CD4-positive, alpha-beta T cell treated with Interleukin-2 at 100 ng/mL for 4 hours (primary cell): ENCODE data around the gene MCF2L.

ENCODE experiments used
- DNase-seq: peaks from one replicate; pipeline ENCODE4 v3.0.0-alpha.2; 2020; ENCODE audit warnings: low spot score

Gene MCF2L

DNA sequence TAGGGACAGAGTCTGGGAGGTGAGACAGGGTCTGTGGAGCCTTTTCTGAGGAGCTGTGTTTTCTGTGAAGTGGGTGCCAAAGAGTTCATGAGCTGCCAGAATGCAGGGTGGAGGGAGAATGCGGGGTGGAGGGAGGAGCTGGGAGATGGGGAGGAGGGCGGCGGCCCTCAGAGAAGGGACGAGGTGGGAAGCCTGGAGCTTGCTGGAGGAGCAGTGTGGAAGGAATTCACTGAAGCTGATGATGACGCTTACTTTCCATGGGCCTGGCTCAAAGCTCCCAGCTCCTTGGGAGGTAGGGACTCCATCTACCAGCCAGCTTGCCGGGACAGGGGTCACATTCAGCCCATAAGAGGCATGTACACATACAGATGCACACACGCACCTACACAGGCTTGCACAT, 62.5 kb downstream of the MCF2L start:
- no peak for DNase-seq

DNA sequence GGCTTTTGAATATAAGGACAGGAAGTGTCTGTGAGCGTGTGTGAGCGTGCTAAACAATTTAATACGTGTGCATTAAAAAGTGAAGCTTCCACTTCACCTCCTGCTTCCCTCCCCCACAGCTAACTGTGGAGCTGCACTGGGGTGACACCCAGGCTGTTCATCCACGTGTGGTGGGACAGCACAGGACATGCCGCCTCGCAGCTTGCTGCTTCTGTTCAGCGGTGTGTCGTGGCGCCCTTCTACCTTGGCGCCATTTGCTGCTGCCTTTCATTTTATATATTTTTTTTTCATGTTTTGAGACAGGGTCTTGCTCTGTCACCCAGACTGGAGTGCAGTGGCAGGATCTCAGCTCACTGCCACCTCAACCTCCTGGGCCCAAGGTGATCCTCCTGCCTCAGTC, 63.3 kb downstream of the MCF2L start:
- DNase-seq, result no peak

DNA sequence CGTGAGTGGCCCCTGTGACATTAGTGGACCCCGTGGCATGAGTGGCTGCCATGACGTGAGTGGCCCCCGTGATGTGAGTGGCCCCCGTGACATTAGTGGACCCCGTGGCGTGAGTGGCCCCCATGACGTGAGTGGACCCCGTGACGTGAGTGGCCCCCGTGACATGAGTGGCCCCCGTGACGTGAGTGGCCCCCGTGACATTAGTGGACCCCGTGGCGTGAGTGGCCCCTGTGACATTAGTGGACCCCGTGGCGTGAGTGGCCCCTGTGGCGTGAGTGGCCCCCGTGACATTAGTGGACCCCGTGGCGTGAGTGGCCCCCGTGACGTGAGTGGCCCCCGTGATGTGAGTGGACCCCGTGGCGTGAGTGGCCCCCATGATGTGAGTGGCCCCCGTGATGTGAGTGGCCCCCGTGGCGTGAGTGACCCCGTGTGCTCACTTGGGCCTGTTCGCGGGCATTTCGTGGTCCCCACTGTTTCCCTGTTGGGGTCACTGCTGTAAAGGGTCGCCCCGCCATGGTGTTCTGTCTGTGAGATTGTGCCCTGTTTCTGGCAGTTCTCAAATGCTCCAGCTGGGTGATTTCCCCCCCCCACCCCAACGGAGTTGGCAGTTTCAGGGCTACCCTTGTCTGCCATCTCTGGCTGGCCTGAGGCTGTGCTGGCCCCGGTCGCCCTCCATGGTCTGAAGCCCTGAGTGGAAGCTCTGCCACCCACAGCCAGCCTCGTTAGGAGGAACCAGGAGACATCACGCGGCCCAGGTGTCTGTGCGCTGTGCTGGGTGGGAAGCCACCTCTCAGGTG, 64.2 kb downstream of the MCF2L start:
- no peak for DNase-seq

DNA sequence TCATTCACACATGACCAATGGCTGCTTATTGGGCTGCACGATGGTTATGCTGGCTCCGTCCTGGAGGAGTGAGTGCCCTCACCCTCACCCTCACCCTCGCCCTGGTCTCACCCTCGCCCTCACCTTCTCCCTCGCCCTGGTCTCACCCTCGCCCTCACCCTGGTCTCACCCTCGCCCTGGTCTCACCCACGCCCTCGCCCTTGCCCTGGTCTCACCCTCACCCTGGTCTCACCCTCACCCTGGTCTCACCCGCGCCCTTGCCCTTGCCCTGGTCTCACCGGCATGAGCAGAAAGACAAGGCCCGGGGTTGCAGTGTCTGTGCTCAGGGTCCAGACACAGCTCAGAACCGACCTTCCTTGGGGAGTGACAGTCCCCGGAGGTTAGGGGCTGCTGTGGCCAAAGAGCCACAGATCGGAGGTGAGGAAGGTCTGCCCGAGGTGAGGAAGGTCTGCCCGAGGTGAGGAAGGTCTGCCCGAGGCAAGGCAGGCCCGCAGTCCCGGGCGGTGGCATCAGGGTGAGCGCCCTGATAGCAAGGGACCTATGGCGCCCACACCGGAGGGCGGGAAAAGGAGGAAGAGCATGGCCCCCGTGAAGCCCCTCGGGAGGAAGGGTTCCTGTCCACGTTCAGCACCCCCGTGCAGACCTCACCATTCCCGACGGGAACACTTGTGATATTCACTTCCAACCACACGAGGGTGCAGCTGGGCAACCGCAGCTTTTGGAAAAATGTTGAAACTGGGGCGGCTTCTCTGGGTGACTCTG, 65.6 kb downstream of the MCF2L start:
- DNase-seq, result no peak

DNA sequence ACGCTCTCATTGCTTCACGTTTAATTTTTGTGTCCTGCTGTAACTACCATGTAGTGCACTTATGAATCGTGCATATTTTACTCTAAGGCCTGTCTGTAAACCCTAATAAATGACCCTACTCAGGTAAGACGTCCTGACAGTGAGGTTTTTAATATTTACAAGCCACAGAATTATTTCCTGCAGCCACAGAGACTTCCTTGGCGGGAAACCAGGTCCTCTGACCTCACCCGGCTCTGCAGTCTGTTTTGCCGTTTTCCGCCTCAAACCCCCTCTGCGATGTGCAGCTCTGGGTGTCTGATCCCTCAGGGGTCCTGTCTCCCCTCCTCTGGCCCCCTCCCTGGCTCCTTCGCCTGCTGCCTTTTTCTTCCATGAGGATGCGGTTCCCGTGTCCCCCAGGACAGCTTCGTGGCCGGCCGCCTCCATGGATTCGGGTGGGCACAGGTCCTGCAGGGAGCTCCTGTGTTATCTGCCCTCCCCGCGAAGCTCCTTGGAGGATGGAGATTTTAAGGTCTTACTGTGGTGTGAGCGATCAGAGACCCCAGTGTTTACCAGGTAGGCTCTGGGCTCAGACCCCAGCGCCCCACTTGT, 66.3 kb downstream of the MCF2L start:
- no peak for DNase-seq

DNA sequence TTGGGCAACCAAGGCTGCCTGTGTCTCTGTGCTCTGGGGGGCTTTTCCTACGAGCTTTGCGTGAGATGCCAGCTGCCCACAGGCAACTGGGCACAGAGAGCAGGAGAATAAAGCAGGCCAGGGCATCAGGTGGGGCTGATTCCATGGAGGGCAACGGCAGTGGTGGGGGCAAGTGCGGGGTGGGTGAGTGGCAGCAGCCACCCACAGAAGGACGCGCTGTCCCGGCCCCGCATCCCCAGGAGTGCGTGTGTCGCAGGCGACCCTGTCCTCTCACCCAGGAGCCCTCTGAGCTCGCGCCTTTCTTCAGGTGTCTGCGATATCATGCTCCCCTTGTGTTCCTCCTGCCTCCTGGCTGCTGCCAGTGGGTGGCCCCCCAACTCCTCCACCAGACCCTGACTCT, 67.4 kb downstream of the MCF2L start:
- no peak for DNase-seq

DNA sequence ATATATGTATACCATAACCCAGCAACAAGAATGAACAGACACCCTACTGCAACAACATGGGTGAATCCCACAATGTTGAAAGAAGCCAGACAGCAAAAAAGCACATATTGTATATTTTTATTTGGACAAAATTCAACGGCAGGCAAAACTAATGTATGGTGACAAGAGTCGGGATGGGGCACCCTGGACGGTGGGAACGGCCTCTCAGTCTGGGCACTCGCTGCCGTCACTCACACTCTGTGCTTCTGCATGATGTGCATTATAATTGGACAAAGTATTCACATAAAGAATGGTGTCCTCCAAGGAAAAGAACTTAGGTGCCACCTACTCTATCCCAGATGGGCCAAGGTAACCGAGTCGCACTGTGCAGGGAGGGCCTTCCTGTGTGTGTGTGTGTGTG, 71.0 kb downstream of the MCF2L start:
- no peak for DNase-seq

DNA sequence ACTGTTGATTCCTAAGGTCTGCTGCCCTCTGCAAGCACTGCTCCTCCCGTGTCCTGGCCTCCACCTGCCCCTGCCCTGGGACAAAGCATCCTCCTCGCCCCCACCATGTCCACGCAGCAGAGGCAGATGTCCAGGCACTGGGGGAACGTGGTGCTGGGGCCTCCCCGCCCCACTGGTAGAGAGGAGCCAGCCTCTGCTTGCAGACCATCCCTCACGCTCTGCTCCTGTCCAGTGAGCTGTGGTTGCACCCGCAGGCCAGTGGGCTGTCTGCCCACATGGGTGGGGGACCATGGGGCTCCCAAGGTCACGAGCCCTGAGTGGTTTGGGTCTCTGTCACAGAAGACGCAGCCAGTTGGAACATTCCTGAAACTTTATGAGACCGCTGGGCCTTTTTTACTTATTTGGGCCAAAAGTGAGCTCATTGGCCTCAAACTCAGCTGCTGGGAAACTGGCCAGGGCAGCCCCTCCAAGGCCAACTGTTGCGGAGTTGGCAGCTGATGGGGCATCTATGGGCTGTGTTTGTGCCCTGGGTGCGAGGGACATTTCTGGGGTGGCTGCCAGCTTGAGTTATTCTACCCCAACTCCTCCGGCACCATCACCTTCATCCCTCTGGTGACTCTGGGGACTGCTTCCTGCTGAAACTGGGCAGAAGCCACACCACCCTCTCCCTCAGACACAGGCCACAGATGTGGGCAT, 71.7 kb downstream of the MCF2L start:
- no peak for DNase-seq

DNA sequence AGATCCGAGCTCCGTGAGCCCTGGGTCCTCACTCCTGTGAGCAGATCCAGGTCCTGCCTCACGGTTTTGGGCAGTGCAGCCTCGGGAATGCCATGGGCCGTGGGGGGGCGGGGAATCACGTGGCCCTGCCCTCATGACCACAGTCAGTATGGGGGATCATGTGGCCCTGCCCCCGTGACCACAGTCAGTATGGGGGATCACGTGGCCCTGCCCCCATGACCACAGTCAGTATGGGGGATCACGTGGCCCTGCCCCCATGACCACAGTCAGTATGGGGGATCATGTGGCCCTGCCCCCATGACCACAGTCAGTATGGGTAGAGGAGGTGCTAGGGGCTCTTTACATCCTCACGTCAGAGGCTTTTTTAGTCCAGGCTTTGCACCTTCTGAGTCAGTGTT, 72.3 kb downstream of the MCF2L start:
- no peak for DNase-seq

DNA sequence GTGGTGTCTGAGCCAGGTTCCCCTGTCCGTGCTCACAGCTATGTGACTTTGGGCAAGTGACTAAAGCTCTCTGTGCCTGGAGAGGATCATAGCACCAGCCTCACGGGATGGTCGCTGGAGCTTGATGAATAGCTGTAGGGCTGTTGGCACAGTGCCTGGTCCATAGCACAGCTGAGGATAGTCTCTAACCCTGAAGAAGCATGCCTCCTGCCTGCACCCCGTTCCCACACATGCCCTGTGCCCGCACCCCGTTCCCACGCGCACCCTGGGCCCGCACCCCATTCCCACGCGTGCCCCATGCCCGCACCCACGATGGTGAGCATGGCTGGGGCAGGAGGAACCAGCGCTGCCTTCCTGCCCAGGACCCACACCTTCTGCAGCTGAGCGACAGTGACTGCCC, 72.9 kb downstream of the MCF2L start:
- no peak for DNase-seq

DNA sequence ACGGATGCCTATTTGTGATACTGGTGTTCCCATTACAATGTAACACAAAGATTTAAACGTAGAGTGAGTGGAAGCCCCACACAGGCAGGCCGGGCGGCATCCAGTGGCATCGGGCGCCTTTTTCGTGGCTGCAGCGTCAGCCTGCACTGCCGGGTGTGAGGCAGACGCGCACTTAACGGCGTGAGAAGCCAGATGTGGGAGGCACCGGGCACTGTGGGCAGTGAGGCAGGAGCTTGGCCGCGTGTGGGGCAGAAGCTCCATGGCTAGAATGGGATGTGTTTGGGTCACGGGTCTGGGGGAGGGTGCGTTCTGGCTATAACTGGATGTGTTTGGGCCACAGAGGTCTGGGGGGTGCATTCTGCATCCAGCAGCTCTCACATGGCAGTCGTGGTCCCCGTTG, 73.4 kb downstream of the MCF2L start:
- no peak for DNase-seq

DNA sequence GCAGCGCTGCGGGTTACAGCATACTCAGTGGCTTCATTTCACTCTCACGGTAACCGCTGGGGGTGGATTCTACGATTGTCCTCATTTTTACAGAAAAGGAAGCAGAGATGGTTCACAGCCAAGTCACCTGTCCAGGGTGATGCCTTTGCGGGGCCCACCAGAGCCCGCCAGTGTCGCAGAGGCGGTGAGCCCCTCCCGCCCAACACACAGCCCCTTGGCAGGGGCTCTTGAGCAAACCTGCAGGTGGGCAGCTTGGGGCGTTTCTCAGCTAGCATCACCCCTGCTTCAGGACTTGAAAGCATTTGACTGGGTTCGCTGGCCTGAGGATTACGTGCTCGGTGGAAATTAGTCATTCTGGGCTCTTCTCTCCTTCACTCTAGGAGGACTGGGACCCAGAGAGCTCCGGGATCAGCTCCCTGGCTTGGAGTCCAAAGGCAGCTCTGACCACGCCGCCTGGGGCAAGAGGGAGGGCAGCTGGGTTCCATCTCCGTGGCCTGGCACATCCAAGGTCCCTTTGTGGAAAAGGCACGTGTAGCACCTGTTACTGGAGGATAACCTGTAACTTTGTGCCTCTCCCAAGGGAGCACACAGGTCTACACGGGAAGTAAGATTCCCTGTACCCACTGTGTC, 74.1 kb downstream of the MCF2L start:
- DNase-seq, result no peak

DNA sequence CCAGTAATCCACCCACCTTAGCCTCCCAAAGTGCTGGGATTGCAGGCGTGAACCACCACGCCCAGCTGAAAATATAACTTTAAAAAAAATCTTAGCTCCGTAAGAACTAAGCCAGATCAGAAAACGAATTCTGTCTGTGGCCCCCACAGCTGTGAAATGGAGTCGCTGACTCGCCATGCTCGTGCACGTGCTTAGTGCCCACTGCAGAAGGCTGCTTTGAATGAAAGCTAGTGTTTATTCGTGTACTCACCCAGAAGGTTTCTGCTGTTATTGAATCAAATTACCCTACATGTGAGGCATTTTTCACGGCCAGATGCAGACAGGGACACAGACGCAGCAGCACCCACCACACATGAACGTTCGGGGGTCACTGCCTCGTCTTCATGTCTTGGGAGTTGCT, 74.9 kb downstream of the MCF2L start:
- no peak for DNase-seq

DNA sequence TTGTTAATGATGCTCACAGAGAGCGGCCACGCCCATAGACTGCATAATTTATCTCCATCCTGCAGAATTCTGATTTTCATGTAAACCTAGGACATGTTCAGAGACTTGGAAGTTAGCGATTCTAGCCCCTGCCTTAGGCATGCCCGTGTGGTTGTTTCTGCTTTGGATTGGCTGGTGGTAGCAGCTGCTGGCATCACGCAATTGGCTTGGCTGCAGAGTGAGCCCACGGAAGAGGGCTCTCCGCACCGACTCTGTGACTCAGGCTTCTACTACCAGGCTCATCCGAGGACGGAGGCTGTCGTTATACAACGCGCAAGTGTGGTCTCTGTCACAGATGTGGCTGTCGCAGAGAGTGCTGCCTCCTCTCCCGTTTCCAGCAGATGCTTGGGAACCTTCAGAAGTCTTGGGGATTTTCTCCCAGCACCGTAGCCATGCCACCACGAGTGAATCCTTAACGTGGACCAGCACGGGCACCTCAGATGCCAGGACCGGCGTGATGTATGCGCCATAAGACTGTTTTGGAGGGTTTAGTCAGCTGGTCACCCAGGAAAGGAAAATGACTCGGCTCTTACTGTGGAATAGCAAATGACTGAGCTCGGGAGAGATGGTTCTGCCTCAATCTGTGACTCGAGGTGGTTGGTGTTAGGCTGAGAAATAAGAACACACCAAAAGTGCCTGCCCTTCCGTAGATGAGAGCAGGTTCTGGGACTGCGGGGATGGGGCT, 75.5 kb downstream of the MCF2L start:
- no peak for DNase-seq

DNA sequence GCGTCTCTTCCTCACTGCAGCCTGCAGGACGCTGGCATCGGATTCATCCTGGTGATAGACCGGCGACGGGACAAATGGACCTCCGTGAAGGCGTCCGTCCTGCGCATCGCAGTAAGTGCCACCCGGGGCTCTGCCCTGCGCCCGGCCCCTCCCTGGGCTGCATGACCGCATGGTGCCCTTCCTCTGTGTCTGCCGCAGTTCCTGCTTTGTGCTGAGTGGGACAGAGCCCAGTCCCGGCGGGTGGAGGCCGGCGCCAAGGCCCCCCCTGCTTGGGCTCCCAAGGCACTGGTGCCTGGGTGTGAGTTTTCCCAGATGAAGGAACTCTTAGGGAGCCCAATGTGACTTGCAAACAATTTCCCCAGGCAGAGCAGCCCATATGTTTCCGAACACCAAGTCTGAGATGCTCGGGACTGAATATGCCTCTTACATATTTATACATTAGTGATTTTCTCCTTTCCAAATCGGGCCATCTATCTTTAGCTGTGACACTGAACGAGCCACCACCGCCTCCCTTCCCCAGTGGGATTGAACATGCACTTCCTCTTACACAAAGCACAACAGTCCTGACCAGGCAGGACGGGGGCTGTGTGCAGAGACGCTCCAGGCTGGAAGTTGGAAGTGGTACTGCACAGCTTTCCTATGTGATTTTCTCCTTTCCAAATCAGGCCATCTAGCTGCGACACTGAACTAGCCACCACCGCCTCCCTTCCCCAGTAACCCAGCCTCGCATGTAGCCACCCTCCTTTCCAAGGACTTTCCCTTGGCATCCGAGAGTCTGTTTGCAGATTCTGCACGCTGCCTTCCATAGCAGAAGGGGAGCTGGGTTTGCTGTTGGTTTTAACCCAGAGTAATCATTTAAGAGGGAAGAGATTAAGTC, 76.5 kb downstream of the MCF2L start:
- no peak for DNase-seq

DNA sequence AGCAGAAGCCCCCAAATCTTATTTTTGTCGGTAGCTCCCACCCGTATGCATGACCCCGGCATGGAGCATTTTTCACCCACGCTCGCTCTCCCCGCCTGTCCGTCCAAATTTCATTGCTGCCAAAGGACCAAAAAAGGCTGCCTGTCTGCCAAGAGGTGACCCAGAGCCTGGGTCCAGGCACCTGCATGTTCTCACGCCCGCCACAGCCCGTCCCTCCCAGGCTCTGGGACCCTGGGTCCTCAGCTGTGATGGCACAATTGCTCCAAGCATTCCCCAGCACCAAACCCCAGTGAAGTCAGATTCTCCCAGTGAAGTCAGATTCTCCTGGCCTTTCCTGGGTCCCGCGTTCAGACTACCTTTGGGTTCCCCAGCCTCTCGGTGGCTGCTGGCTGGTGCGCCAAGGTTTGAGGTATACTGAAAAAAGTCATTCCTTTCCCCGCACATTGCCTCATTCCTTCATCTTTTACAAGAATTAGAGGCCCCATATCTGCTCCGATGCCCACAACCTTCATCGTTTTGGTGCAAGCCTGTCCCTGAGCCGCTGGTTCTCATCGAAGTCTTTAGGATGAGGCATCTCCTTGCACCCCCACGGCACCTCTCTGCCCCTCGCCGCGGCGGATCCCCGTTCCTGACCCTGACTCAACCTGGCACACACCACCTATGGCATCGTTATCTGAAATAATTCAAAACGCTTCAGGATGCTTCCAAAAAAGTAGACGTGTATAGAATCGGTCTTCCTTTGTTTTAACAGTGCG, 77.3 kb downstream of the MCF2L start:
- DNase-seq, result no peak

DNA sequence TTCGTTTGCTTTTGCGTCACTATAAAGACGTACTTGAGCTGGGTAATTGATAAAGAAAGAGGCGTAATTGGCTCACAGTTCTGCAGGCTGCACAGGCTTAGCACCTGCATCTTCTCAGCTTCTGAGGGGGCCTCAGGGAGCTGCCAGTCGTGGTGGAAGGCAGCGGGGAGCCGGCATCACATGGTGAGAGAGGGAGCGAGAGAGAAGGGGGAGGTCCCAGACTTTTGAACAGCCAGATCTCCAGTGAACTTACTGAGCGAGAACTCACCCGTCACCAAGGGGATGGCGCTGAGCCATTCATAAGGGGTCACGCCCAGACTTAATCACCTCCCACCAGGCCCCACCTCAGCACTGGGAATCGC, 77.8 kb downstream of the MCF2L start:
- no peak for DNase-seq

DNA sequence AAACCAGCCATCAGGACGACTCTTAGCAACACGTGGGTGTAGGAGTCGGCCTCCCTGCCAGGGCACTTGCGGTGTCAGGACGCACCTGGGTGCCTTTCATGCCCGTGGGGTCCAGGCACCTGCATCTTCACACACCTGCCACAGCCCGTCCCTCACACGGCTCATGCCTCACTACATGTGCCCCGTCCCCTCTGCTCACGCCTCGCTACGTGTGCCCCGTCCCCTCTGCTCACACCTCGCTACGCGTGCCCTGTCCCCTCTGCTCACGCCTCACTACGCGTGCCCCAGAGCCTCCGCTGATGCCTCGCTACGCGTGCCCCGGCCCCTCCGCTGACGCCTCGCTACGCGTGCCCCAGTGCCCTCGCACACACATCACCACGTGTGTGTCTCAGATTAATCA, 78.6 kb downstream of the MCF2L start:
- no peak for DNase-seq

DNA sequence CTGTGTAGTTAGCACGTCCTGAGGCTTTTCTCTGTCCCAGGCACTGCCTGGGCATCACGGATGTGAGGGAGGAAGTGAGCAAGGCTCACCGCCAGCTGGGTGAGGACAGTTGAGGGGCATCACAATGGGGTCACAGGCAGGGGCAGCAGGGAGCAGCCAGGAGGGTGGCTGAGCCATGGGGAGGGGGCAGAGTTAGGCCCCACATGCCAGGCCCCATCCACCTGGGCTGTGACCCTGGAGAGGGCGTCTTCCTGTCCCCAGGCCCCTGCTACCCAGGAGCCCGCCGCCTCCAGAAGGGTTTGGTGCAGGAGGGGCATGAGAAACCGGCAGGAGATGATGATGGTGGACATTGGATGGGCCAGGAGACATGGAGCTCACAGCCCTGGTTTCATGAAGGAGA, 79.8 kb downstream of the MCF2L start:
- DNase-seq, result no peak

DNA sequence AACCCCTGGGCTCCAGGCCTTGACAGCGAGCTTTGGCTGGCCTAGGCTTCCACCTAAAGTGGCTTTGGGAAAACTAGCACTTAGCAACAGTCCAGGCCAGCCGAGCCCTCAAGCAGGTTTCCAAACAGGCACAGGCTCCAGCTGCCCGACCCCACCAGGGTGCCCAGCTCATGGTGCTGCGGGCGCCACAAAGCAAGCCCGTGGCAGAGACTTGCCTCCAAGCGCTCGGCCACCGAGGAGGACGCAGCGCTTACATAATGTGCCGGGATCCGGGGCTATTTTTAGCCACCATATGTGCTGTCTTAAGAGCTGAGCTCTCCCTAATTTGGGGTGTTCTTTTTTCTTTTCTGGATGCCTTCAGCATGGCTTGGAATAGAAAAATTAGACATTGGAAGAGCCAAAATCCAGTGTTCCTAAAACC, 80.5 kb downstream of the MCF2L start:
- DNase-seq, result no peak
